IPS-NIHi7 (cell line): Measurements from ENCODE around the gene BMS1.
A peak's percentile ranks its signal among the peaks of the same experiment; 100 is the strongest.
"Not testable (repeated sequence)": the region's sequence is repeated elsewhere in the genome, so short reads cannot be mapped to it uniquely, and the experiment has no call there.

Experiments
- DNase-seq: peaks from one replicate; pipeline ENCODE4 v3.0.0; 2012; ENCODE audit warnings: mixed read lengths; ENCODE audit errors: extremely low spot score

Gene BMS1

DNA sequence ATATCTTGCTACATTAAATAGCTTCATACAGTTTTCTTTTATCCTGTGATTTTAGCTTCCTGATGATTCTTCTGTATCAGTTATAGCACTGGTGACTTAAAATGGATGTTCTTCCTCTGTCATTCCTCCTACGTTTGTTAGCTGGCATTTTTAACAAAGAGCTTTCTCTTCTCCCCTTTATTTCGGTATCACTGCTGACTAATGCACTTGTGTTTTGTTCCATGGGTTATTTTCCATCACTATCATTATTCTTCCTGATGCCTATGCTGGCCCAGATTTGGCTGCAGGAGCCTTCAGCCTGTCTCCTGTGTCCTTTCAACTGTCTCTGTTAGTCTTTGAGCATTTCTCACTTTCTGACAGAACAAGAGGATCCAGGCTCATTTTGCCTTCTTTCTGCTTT is 13.1 kb downstream of the BMS1 start:
- DNase-seq: no peak

DNA sequence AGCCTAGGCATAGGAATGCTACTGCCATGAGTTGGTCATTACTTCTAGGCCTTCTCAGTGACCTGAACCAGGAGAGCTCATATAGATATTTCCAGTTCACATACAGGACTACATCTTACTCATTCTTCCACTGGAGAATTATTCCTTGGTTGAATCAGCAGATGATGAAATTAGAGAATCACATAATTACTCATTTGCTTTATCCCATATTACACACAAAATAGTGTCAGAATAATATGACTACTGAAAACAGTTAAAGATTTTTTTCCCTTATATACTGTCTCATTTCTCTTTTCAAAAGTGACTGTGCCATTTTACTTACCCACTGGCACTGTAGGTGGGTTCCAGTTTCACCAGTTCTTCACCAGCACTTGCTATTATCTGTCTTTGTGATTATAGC is 18.5 kb downstream of the BMS1 start:
- no peak for DNase-seq

DNA sequence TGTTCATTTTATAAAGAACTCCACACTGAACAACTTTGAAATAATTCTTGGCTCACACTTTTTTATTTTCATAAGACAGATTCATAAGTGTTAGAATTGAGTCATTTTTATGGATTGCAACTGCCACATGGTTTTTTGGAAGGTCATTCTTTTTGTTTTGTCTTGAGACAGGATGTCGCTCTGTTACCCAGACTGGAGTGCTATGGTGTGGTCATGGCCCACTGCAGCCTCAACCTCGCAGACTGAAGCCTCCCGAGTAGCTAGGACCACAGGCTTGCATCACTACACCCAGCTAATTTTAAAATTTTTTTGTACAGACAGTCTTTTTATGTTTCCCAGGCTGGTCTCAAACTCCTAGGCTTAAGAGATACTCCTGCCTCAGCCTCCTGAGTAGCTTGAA is 20.3 kb downstream of the BMS1 start:
- DNase-seq: no peak

DNA sequence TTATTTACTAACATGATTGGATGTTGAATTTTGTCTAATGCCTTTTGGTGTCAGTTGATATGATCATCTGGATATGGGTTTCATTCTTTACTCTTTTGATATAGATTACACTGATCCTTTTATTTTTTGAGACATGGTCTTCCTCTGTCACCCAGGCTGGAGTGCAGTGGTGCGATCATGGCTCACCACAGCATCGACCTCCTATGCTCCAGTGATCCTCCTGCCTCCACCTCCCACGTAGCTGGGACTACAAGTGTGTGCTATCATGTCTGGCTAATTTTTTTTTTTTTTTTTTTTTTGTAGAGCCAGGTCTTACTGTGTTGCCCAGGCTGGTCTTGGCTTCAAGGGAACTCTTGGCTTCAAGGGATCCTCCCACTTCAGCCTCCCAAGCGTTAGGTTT is 27.1 kb downstream of the BMS1 start:
- DNase-seq: no peak

DNA sequence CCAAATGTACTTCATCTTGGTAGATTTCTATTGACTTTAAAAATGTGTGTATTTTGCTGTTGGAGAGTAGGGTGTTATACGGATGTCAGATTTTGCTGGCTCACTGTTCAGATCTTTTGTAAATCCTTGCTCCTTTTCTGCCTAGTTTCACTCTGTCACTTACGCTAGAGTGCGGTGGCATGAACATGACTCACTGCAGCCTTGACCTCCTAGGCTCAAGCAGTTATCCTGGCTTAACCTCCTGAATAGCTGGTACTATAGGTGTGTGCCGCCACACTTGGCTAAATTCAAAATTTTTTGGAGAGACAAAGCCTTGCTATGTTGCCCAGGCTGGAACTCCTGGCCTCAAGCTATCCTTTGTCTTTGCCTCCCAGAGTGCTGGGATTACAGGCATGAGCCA is 29.4 kb downstream of the BMS1 start:
- no peak for DNase-seq

DNA sequence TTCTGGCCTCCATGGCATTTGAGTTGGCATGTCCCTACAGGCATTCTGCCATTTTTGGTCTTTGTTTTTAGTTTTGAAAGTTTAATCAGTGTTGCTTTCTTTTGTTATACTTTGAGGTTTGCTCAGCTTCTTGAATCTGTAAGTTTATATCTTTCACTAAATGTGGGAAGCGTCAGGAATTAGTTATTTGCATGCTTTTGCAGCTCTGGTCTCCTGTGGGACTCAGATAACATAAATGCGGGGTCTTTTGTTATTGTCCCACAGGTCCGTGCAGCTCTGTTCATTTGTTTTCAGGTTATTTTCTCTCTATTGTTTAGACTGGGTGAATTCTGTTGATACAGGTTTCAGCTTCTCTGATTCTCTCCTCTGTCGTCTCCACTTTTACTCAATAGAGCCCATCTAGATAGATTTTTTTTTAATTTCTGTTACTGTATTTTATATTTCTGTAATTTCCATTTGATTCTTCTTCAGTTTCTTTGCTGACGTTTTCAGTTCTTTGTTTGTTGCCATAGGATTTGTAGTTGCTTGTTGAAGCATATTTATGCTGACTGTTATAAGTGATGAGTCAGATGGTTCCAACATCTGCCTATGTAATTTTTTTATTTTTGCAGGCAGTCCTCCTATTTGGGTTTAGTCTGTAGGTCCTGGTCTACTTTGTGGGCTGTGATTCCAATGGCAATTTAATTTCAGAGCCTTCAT is 31.5 kb downstream of the BMS1 start:
- not testable (repeated sequence) for DNase-seq

DNA sequence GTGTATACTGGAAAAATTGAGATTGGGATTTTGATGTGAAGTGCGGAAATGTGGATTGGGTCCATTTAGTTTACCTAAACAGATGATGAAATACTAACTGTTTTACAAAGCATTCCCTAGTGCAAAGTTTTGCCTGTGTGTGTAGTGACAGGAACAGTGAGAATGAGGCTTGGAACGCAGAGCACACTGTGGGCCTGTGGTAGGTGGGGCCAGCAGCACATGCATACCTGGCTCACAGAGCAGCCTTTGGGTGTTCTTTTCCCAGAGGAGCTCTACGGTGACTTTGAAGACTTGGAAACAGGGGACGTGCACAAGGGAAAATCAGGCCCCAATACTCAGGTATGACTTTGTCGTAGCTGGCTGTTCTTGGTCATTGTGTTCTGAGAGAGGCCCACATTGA is 33.7 kb downstream of the BMS1 start:
- DNase-seq: peak; percentile 16

DNA sequence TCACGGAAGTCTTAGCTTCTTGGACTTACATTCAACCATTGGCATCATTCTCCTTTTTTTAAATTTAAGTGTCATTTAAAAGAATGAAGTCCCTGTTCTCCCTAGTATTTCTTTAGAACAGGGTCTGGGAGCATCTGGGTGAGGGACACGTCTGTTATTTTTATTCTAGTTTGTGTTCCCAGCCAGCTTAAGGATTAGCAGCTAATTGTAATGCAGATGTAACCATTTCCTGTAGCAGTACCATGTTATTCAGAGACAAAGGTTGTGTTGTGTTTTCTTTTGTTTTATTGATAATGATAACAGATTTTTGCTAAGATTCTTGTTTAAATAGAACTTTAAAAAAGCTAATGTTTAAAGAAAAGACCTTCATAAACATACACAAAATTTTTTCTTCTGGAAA is 34.3 kb downstream of the BMS1 start:
- no peak for DNase-seq

DNA sequence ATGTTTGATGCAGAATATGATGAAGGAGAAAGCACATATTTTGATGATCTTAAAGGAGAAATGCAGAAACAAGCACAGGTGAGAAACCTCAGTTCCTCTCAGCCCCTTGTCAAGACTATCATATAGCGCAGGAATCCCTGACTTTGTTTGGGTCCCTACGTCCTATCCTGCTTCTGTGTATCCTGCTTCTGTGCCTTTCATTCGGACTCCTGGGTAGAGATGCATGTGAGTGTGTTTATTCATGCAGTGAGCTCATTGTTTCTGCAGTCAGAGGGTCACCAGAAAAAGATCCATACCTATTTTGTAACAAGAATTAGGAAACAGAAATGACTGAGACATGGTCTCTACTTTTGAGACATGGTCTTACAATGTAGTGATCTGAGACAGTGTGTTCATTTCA is 34.8 kb downstream of the BMS1 start:
- DNase-seq: not testable (repeated sequence)

DNA sequence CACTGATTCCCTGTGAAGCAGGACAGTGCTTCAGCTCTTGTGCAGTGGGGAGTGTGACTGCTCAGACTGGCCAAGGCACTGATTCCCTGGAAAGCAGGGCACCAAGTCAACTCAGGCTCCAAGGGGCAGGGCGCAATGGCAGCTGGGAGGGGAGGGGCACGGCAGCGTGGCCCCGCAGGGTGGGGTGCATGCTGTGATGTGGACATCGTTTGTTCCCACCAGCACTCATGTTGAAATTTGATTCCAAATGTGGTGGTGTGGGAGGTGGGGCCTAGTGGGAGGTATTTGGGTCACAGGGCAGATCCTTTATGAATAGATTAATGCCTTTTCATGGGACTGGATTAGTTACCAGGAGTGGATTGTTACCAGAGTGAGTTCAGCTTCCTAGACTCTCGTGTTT is 44.2 kb downstream of the BMS1 start:
- not testable (repeated sequence) for DNase-seq

DNA sequence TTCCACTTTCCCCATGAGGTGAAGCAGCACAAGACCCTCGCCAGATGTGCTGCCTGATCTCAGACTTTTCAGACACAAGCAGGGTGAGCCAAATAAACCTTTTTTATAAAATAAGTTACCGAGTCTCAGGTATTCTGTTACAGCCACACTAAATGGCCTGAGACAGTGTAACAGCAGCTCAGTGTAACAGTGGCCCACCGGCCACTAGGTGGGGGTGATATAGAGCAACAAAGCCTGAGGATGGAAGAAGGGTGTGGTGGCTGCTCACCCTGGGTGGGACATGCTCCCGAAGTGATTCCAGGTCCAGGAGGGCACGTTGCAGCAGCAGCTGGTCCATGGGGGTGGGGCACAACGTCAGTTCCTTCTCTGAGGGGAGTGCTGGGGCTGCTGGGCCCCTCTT is 44.6 kb downstream of the BMS1 start:
- peak; percentile 19 for DNase-seq

DNA sequence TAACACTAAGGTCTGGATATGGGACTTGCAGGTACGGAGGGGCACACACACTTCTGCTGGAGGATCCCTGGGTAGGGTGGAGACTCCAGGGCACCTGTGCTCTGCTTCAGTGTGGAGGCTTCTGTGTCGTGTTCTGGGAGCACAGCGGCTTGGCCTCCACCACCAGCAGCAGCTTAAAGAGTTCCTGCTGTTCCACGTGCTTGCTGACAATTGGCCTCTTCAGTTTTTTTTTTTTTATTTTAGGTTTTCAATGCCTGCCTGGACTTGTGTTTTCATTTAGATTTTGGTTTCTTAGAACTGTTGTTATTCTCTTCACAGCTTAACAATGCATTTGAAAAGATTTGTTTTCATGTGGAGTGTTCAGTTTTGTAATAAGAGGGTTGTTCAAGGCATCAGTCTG is 45.8 kb downstream of the BMS1 start:
- not testable (repeated sequence) for DNase-seq

DNA sequence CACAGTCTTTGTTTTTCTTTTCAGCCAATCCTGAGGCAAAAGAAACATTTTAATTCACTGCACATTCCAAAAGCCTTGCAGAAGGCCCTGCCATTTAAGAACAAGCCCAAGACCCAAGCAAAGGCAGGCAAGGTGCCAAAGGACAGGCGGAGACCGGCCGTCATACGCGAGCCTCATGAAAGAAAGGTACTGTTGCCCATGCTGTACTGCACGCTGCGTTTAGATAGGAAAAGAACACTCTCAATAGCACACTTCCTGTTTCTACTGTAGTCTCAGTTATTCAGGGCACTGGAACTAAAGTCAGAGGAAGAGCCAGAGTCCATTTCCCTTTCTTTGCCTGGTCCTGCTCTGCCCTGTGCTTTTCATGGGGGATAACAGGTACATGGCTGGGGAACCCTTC is 47.6 kb downstream of the BMS1 start:
- DNase-seq: no peak

DNA sequence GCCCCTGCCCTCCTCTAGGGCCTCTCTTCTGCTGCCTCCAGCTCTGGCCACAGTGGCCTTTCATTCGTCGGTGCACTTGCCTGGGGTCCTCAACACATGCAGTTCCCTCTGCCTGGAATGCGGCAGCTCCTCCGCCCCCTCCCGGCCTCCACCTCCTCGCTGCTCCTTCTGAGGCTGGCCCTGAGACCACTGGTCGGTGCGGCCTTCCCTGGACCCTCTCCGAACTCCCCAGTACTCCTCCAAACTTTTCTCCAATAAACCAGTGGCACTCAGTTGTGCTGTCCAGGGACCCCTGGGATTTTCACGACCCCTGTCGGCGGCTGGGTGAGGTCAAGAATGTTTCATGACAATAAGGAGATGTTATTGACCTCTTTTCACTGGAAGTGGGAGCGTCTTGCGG is 53.5 kb downstream of the BMS1 start:
- DNase-seq: peak; percentile 30

DNA sequence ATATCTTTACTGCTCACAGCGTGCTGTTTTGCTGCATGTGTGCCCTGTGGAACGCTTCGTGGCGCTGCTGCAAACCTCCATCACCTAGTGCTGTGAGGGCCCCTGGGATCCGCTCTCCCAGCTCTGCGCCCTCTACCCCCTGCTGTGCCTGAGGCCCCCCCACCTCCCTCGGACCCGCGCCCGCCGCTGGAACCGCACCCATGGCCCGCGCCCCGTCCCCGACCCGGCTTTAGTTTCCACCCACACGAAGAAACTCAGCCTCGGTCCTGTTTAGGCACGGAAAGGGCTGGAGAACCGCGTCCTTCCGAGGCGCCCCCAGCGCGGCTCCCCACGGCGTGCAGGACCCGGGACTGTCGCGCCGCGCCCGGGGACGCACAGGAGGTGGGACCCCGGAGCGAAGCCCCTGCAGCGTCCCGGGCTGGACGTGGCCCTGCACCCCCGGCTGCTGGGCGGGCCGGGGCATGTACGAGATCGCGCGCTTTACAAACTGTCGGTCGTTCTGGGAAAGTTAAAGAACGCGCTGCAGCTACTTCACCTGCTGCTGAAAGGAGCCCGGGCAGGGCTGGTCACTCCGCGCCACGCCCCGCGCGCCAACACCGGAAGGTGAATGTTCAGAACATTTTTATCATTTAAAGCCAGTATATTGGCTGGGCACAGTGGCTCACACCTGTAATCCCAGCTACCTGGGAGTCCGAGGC is 54.3 kb downstream of the BMS1 start:
- DNase-seq: peak; percentile 19

DNA sequence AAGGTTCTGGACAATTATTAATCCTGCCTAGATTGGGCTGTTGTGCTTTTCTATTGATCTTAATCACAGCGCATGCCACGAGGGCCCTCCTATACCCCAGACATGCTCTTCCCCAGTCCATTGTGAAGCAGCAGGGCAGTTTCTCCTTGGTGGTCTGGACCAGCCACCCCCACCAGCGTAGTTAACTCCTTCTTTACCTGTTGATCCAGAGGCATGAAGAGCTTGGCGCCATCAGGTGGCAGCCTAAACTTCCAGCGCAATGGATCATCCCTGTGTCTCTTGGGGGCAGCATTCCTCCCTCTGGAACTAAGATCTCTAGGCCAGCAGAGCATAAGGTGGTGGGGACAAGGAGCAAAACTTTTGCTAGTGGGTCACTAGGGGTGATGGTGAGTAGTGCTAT is 62.2 kb downstream of the BMS1 start:
- peak; percentile 29 for DNase-seq

DNA sequence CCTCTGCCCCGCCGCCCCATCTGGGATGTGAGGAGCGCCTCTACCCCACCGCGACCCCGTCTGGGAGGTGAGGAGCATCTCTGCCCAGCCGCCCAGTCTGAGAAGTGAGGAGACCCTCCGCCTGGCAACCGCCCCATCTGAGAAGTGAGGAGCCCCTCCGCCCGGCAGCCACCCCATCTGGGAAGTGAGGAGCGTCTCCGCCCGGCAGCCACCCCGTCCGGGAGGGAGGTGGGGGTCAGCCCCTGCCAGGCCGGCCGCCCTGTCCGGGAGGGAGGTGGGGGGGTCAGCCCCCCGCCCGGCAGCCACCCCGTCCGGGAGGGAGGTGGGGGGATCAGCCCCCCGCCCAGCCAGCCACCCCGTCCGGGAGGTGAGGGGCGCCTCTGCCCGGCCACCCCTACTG is 64.7 kb downstream of the BMS1 start:
- DNase-seq: not testable (repeated sequence)

DNA sequence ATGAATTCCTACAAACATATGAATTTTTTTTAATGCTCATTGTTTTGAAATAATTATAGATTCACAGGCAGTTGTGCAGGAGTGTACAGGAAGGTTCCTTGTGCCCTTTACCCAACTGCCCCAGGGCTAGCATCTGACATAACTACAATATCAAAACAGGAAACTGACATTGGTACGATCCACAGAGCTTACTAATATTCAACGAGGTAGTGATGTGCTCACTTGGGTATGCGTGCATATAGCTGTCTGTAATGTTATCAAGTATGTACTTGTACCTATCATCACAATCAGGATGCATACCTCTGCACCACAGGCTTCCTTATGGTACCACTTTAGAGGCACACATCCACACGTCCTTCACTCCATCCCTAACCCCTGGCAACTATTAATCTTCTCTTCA is 68.3 kb downstream of the BMS1 start:
- no peak for DNase-seq

DNA sequence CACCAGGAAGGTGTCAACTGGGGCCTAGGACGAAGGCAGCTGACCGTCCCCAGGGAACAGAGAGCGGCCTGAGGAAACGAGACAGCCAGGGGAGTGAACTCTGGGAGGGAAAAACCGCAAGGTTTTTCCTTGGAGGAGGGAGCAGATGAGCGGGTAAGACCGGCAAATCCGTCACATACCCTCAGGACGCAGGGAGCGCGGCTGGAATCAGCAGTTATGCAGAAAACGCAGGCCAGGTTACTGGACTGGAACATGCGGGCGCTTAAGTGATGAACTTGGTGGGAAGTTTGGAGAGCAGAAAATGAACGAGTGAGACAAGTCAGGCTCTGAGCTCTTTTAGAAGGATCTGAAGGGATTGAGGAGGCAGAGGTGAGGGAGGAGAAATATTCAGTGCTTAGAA is 76.7 kb downstream of the BMS1 start:
- DNase-seq: no peak

DNA sequence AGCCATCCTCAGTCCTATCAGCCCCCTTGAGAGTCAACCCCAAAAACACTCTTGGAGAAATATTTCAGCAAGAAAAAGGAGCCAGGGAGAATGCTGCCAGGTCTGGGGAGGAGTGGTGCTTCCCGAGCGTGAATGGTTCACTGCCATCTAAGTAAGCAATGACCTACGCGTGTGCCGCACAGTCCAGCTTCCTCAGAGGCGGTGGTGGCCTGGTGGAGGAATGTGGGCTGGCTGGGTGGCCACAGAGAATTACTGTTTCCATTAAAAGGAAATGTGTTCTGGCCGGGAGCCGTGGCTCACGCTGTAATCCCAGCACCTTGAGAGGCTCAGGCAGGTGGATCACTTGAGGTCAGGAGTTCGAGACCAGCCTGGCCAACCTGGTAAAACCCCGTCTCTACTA is 77.4 kb downstream of the BMS1 start:
- not testable (repeated sequence) for DNase-seq

DNA sequence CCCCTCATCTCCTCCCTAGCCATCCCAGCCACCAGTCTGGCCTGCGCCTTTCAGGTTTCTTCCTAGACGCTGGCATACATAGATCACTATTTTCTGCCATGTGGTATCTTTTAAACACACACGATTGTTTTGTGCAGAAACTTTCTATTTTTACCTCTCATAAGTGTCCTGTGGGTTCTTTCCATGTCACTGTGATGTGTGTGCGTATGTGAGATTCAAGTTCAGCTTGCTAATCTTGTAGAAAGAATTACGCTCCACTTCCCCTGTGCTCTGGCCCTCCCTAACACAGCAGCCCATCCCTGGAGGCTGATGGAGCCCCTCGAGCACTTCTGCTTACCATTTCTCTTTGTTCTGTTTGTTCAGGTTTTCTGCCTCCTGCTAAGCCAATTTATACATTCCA is 80.2 kb downstream of the BMS1 start:
- not testable (repeated sequence) for DNase-seq

DNA sequence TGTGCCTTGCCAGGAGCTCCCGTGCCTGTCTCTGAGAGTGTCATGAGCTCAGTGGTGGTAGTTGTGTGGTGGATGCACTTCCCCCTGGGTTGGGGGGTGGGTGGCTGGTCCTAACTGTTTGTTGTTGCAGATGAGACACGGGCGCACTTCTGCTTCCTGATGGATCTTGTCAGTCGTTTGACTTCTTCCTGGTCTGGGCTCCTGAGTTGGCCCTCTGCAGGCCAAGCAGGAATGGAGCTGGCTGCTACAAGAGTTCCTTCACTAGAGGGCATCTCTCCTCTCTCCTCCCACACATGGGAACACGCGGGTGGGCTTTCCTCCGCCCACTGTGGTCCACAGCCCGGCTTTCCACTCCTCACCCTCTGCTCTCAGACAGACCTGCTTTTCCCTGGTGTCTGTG is 82.0 kb downstream of the BMS1 start:
- peak; percentile 18 for DNase-seq

DNA sequence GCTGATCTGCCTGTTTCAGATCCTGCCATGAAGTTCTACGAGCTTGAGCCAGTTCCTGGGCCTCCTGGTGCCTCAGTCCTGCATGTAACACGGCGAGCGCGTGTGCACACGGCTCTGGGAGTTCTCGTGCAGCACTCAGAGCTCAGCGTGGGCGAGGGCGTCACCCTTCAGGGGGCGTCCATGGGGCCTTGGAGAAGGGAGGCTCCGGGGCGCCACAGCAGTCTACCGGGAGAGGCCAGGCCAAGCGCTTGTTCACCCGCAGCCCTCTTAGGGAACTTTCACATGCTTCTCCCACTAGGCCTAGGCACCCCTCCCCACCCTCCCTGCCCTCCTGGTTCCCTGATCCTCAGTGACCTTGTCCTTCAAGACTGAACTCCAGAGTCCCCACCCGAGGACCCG is 83.1 kb downstream of the BMS1 start:
- DNase-seq: no peak
